ENCODE measurements around the gene MMP23B.

- TF ChIP-seq, protein P1, sequence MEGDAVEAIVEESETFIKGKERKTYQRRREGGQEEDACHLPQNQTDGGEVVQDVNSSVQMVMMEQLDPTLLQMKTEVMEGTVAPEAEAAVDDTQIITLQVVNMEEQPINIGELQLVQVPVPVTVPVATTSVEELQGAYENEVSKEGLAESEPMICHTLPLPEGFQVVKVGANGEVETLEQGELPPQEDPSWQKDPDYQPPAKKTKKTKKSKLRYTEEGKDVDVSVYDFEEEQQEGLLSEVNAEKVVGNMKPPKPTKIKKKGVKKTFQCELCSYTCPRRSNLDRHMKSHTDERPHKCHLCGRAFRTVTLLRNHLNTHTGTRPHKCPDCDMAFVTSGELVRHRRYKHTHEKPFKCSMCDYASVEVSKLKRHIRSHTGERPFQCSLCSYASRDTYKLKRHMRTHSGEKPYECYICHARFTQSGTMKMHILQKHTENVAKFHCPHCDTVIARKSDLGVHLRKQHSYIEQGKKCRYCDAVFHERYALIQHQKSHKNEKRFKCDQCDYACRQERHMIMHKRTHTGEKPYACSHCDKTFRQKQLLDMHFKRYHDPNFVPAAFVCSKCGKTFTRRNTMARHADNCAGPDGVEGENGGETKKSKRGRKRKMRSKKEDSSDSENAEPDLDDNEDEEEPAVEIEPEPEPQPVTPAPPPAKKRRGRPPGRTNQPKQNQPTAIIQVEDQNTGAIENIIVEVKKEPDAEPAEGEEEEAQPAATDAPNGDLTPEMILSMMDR (IDR thresholded peaks at IDR 0.05; ENCODE audit: borderline replicate concordance, extremely low read depth, low read length, poor library complexity, severe bottlenecking): no peak
- TF ChIP-seq EZH2 (IDR thresholded peaks at IDR 0.05; ENCODE audit: borderline replicate concordance, low read depth, low read length, severe bottlenecking): no peak
Measured at GRCh38 chr1:1596493-1597274, 35.3 kb upstream of the MMP23B start.
